Upper lobe of left lung (tissue), 6 donors: ENCODE results near the gene CFAP97D1. TPM values are rescaled to one million over a fixed set of nuclear protein-coding genes. Genes with fewer than 3 reads are reported as not detected.

Source experiments
- ATAC-seq, 2 donors: fragments of 200-7000 bp; cut with Tn5 transposase; one replicate each; pipeline ENCODE4 v1.9.1; 2022; ENCODE audit warnings: mild to moderate bottlenecking in 2 of 2, moderate library complexity in 2 of 2; ENCODE audit not compliant: low FRiP score in 2 of 2
- DNase-seq, 2 donors: peaks; one replicate each; pipeline ENCODE4 v3.0.0-alpha.2; 2019 to 2020
- H3K27ac ChIP-seq, 4 donors: fragments of 200-600 bp; sonication (generic); one replicate each; pipeline ENCODE4 v1.5.1; 2016 to 2019
- H3K27me3 ChIP-seq, 4 donors: fragments of 200-600 bp; sonication (generic); one replicate each; pipeline ENCODE4 v1.5.1; 2017 to 2019
- H3K36me3 ChIP-seq, 4 donors: fragments of 200-600 bp; sonication (generic); one replicate each; pipeline ENCODE4 v1.5.1; 2016 to 2019
- H3K4me1 ChIP-seq, 4 donors: fragments of 200-600 bp; sonication (generic); one replicate each; pipeline ENCODE4 v1.5.1; 2018 to 2019
- H3K4me3 ChIP-seq, 4 donors: fragments of 200-600 bp; sonication (generic); one replicate each; pipeline ENCODE4 v1.5.1; 2017 to 2019; ENCODE audit warnings: mild to moderate bottlenecking in 2 of 4, moderate library complexity in 1 of 4
- H3K9me3 ChIP-seq, 4 donors: fragments of 200-600 bp; sonication (generic); one replicate each; pipeline ENCODE4 v1.5.1; 2018 to 2019
- CTCF ChIP-seq, 6 experiments: fragments of 450-650 bp in 4 of 6; fragments of 200-600 bp in 2 of 6; sonication (generic) in 2 of 6; IDR thresholded peaks; one replicate each; pipeline ENCODE4 v1.5.1; 2016 to 2019; ENCODE audit warnings: antibody characterized with exemption in 6 of 6
- EP300 ChIP-seq, 4 donors: sonication (generic); formaldehyde crosslinking; IDR thresholded peaks; one replicate each; pipeline ENCODE4 v1.5.1; 2017; ENCODE audit warnings: antibody characterized with exemption in 4 of 4, control low read depth in 2 of 4
- POLR2A ChIP-seq, 4 donors: fragments of 450-650 bp; IDR thresholded peaks; one replicate each; pipeline ENCODE4 v1.5.1; 2016 to 2017; ENCODE audit warnings: antibody characterized with exemption in 4 of 4, mild to moderate bottlenecking in 2 of 4
- POLR2AphosphoS5 ChIP-seq, 2 donors: sonication (generic); formaldehyde crosslinking; IDR thresholded peaks; one replicate each; pipeline ENCODE4 v1.5.1; 2017; ENCODE audit warnings: antibody characterized with exemption in 2 of 2
- WGBS, 2 donors: methylation state at CpG; one replicate each; pipeline ENCODE4 v1.1.5; 2017 to 2018; 5-methylcytosine and 5-hydroxymethylcytosine counted together
- total RNA-seq, 6 donors: library from RNA; depleted of rRNA in 4 of 6; stranded (reverse); fragments of >200 nt in 4 of 6; gene quantifications; one replicate each; pipeline versions ENCODE4 v1.1.0 to v1.2.1, GENCODE V29; 2016 to 2021
- donor health status: DM: no; HTN: no; CAD: no; lungs with moderate emphysema.
- donor health status: DM: no; HTN: yes; CAD: no; lungs with severe emphysema.

The CFAP97D1 gene
- total RNA-seq, 6 donors from 2014 or later: 0.17 TPM; not detected in 5

- WGBS, 2 donors: 93 to 100% methylated on average over 9 of the region's 9 CpGs
- Histone ChIP-seq H3K27ac (no peak overlapping the region), H3K4me1 (peaks cover 36 to 55% (median 42%) of the 10 kb centered on the region in 4 donors), H3K27me3 (peaks cover 0 to 3% (median 0%) of the 10 kb centered on the region in 4 donors), H3K4me3 (no peak overlapping the region), H3K36me3 (peaks cover 4 to 57% (median 22%) of the 10 kb centered on the region in 4 donors), H3K9me3 (no peaks in the 10 kb centered on the region)
- TF ChIP-seq EP300 (IDR thresholded peaks at IDR 0.05): no peak
- TF ChIP-seq POLR2A (IDR thresholded peaks at IDR 0.05): no peak
- no peak for TF ChIP-seq POLR2AphosphoS5 (IDR thresholded peaks at IDR 0.05)
- TF ChIP-seq CTCF (IDR thresholded peaks at IDR 0.05): no peak
- no peak for ATAC-seq
- DNase-seq: no peak
Measured at GRCh38 chr17:43827596-43827995, 47.4 kb downstream of the CFAP97D1 start.

GRCh38 chr17:43829738-43830137 is 49.5 kb downstream of the CFAP97D1 start:
- TF ChIP-seq CTCF (IDR thresholded peaks at IDR 0.05) (no peak), POLR2AphosphoS5 (IDR thresholded peaks at IDR 0.05) (no peak), EP300 (IDR thresholded peaks at IDR 0.05) (no peak), POLR2A (IDR thresholded peaks at IDR 0.05) (no peak)
- no peaks in the 10 kb centered on the region for H3K9me3 ChIP-seq
- 92 to 95% methylated on average over 10 to 13 of the region's 14 CpGs for WGBS, 2 donors
- peaks cover 4 to 57% (median 22%) of the 10 kb centered on the region in 4 donors for H3K36me3 ChIP-seq
- no peak overlapping the region for H3K4me3 ChIP-seq
- DNase-seq (no peak), ATAC-seq (no peak)
- peaks cover 27 to 45% (median 35%) of the 10 kb centered on the region in 4 donors for H3K4me1 ChIP-seq
- peak overlapping the region in 1 of 4 donors; percentile 8 for H3K27ac ChIP-seq
- H3K27me3 ChIP-seq: peaks cover 0 to 7% (median 0%) of the 10 kb centered on the region in 4 donors

- Histone ChIP-seq H3K9me3 (no peaks in the 10 kb centered on the region), H3K27me3 (peaks cover 0 to 7% (median 0%) of the 10 kb centered on the region in 4 donors), H3K27ac (peak overlapping the region in 2 of 4 donors; percentile 75 to 90), H3K4me3 (no peak overlapping the region), H3K36me3 (peaks cover 1 to 50% (median 17%) of the 10 kb centered on the region in 4 donors), H3K4me1 (peaks cover 26 to 43% (median 35%) of the 10 kb centered on the region in 4 donors)
- DNase-seq: no peak
- no peak for ATAC-seq
- 83 to 84% methylated on average over 7 of the region's 7 CpGs for WGBS, 2 donors
- TF ChIP-seq POLR2AphosphoS5 (IDR thresholded peaks at IDR 0.05): no peak
- no peak for TF ChIP-seq EP300 (IDR thresholded peaks at IDR 0.05)
- TF ChIP-seq CTCF (IDR thresholded peaks at IDR 0.05): no peak
- no peak for TF ChIP-seq POLR2A (IDR thresholded peaks at IDR 0.05)
Measured at GRCh38 chr17:43830510-43831140, 50.4 kb downstream of the CFAP97D1 start.

- 59 to 100% methylated on average over 1 to 8 of the region's 8 CpGs for WGBS, 2 donors
- peak overlapping the region in 3 of 4 donors; percentile 75 to 90 (median 84) for H3K27ac ChIP-seq
- H3K27me3 ChIP-seq: peaks cover 0 to 7% (median 0%) of the 10 kb centered on the region in 4 donors
- H3K4me1 ChIP-seq: peaks cover 26 to 43% (median 35%) of the 10 kb centered on the region in 4 donors
- ATAC-seq: peak in 1 of 2 donors; percentile 50
- H3K4me3 ChIP-seq: peak overlapping the region in 3 of 4 donors; percentile 69 to 87 (median 87)
- TF ChIP-seq EP300 (IDR thresholded peaks at IDR 0.05): no peak
- peak in 1 of 4 donors; percentile 10 for TF ChIP-seq POLR2A (IDR thresholded peaks at IDR 0.05)
- DNase-seq: peak in 1 of 2 donors; percentile 89
- H3K36me3 ChIP-seq: peaks cover 0 to 40% (median 12%) of the 10 kb centered on the region in 4 donors
- no peaks in the 10 kb centered on the region for H3K9me3 ChIP-seq
Measured at GRCh38 chr17:43831633-43832032, 51.4 kb downstream of the CFAP97D1 start.

GRCh38 chr17:43832168-43832975 is 52.1 kb downstream of the CFAP97D1 start:
- H3K4me3 ChIP-seq: peak overlapping the region; percentile 38 to 87 (median 78)
- H3K27ac ChIP-seq: peak overlapping the region; percentile 75 to 90 (median 81)
- 26 to 42% methylated on average over 7 to 13 of the region's 51 CpGs for WGBS, 2 donors
- no peak for TF ChIP-seq EP300 (IDR thresholded peaks at IDR 0.05)
- TF ChIP-seq POLR2A (IDR thresholded peaks at IDR 0.05): no peak
- no peak for TF ChIP-seq CTCF (IDR thresholded peaks at IDR 0.05)
- TF ChIP-seq POLR2AphosphoS5 (IDR thresholded peaks at IDR 0.05): no peak
- no peaks in the 10 kb centered on the region for H3K9me3 ChIP-seq
- peaks cover 26 to 43% (median 35%) of the 10 kb centered on the region in 4 donors for H3K4me1 ChIP-seq
- peaks cover 0 to 34% (median 9%) of the 10 kb centered on the region in 4 donors for H3K36me3 ChIP-seq
- DNase-seq (peak; percentile 64 to 93), ATAC-seq (peak; percentile 20 to 88)
- peaks cover 0 to 7% (median 0%) of the 10 kb centered on the region in 4 donors for H3K27me3 ChIP-seq
